Activated CD4-positive, alpha-beta T cell treated with anti-CD3 and anti-CD28 coated beads for 36 hours (primary cell): Measurements from ENCODE around the gene MCEMP1. TPM values are rescaled to one million over a fixed set of nuclear protein-coding genes. Genes with fewer than 3 reads are reported as not detected.

Experiments
- total RNA-seq, 2 experiments: library from RNA; stranded (reverse); gene quantifications; one replicate each; pipeline ENCODE4 v1.2.3, GENCODE V29; 2021

MCEMP1 gene
- total RNA-seq, 2 experiments from 2014 or later = not detected

Other genes starting within 250 kb of the MCEMP1 start
- gene PEX11G, start 188.1 kb upstream of the MCEMP1 start, total RNA-seq = 1 to 10 TPM in 1 of 2 experiments, under 1 TPM in 1; 0.51 to 1.1 TPM
- 1 to 10 TPM; 5.1 to 8.5 TPM for gene ZNF358, start 161.0 kb upstream of the MCEMP1 start, total RNA-seq
- gene MCOLN1, start 154.5 kb upstream of the MCEMP1 start, total RNA-seq = 1 to 10 TPM; 6.7 to 7.7 TPM
- 100 to 1,000 TPM in 1 of 2 experiments, 10 to 100 TPM in 1; 82.2 to 108 TPM for gene PNPLA6, start 141.4 kb upstream of the MCEMP1 start, total RNA-seq
- under 1 TPM; 0.50 to 0.58 TPM for gene CAMSAP3, start 81.2 kb upstream of the MCEMP1 start, total RNA-seq
- gene XAB2, start 47.5 kb upstream of the MCEMP1 start, total RNA-seq = 10 to 100 TPM; 45.9 to 48.3 TPM
- 10 to 100 TPM; 45.1 to 99.4 TPM for gene PET100, start 47.3 kb upstream of the MCEMP1 start, total RNA-seq
- 1 to 10 TPM; 1.7 to 1.8 TPM for gene PCP2, start 43.4 kb upstream of the MCEMP1 start, total RNA-seq
- gene STXBP2, start 40.0 kb upstream of the MCEMP1 start, total RNA-seq = 10 to 100 TPM; 75.2 to 83.0 TPM
- not detected for gene RETN, start 8.0 kb upstream of the MCEMP1 start, total RNA-seq
- 10 to 100 TPM; 90.2 to 95.2 TPM for gene TRAPPC5, start 3.7 kb downstream of the MCEMP1 start, total RNA-seq
- gene FCER2, start 25.0 kb downstream of the MCEMP1 start, total RNA-seq = 1 to 10 TPM; 2.6 to 3.5 TPM
- gene CLEC4G, start 55.0 kb downstream of the MCEMP1 start, total RNA-seq = not detected
- gene CD209, start 70.4 kb downstream of the MCEMP1 start, total RNA-seq = not detected
- gene CLEC4M, start 86.2 kb downstream of the MCEMP1 start, total RNA-seq = not detected
- gene EVI5L, start 153.1 kb downstream of the MCEMP1 start, total RNA-seq = 1 to 10 TPM; 4.8 to 5.9 TPM
- under 1 TPM; 0.09 to 0.14 TPM for gene PRR36, start 197.3 kb downstream of the MCEMP1 start, total RNA-seq
- not detected for gene LRRC8E, start 211.4 kb downstream of the MCEMP1 start, total RNA-seq
- 10 to 100 TPM; 32.2 to 33.7 TPM for gene MAP2K7, start 226.8 kb downstream of the MCEMP1 start, total RNA-seq
- gene TGFBR3L, start 237.7 kb downstream of the MCEMP1 start, total RNA-seq = 1 to 10 TPM; 2.6 to 3.2 TPM
- 10 to 100 TPM; 14.6 to 16.2 TPM for gene SNAPC2, start 243.2 kb downstream of the MCEMP1 start, total RNA-seq
- gene CTXN1, start 249.0 kb downstream of the MCEMP1 start, total RNA-seq = under 1 TPM; 0.47 to 0.82 TPM